ENCODE measurements around the gene PDE4D. TPM values are rescaled to one million over a fixed set of nuclear protein-coding genes. Genes with fewer than 3 reads are reported as not detected.

Gene PDE4D
- total RNA-seq, 4 donors from 2014 or later: 35.0 to 121 (median 63.4) TPM

GRCh38 chr5:59584858-59585846 is 308.4 kb downstream of the PDE4D start:
- peaks cover 0 to 19% (median 0%) of the 10 kb centered on the region in 3 donors for H3K4me1 ChIP-seq
- H3K9me3 ChIP-seq: no peaks in the 10 kb centered on the region
- no peaks in the 10 kb centered on the region for H3K27me3 ChIP-seq
- no peaks in the 10 kb centered on the region for H3K36me3 ChIP-seq
- H3K4me3 ChIP-seq: no peak overlapping the region
- no peak for ATAC-seq
- 81 to 88% methylated on average over 5 to 6 of the region's 6 CpGs for WGBS, 2 donors (ENCODE audit: low coverage in 1 of 2)
- H3K27ac ChIP-seq: no peak overlapping the region
- TF ChIP-seq EP300 (IDR thresholded peaks at IDR 0.05): no peak
- TF ChIP-seq CTCF (IDR thresholded peaks at IDR 0.05): no peak
- TF ChIP-seq POLR2AphosphoS5 (IDR thresholded peaks at IDR 0.05): no peak
- no peak for TF ChIP-seq POLR2A (IDR thresholded peaks at IDR 0.05)

- Histone ChIP-seq H3K27ac (no peak overlapping the region), H3K4me1 (peaks cover 0 to 19% (median 0%) of the 10 kb centered on the region in 3 donors), H3K27me3 (no peaks in the 10 kb centered on the region), H3K36me3 (no peaks in the 10 kb centered on the region), H3K4me3 (no peak overlapping the region), H3K9me3 (no peaks in the 10 kb centered on the region)
- TF ChIP-seq POLR2AphosphoS5 (IDR thresholded peaks at IDR 0.05) (no peak), POLR2A (IDR thresholded peaks at IDR 0.05) (no peak), EP300 (IDR thresholded peaks at IDR 0.05) (no peak), CTCF (IDR thresholded peaks at IDR 0.05) (no peak)
- no peak for ATAC-seq
- 83 to 84% methylated on average over 4 to 8 of the region's 8 CpGs for WGBS, 2 donors (ENCODE audit: low coverage in 1 of 2)
These were observed 309.5 kb downstream of the PDE4D start for GRCh38 chr5:59583810-59584562.

GRCh38 chr5:59583151-59583809 is 310.2 kb downstream of the PDE4D start:
- H3K4me1 ChIP-seq: peaks cover 0 to 15% (median 0%) of the 10 kb centered on the region in 3 donors
- TF ChIP-seq POLR2A (IDR thresholded peaks at IDR 0.05) (no peak), EP300 (IDR thresholded peaks at IDR 0.05) (no peak), POLR2AphosphoS5 (IDR thresholded peaks at IDR 0.05) (no peak), CTCF (IDR thresholded peaks at IDR 0.05) (no peak)
- no peaks in the 10 kb centered on the region for H3K27me3 ChIP-seq
- H3K36me3 ChIP-seq: no peaks in the 10 kb centered on the region
- H3K9me3 ChIP-seq: no peaks in the 10 kb centered on the region
- no peak overlapping the region for H3K4me3 ChIP-seq
- 62 to 87% methylated on average over 2 of the region's 2 CpGs for WGBS, 2 donors (ENCODE audit: low coverage in 1 of 2)
- no peak overlapping the region for H3K27ac ChIP-seq
- ATAC-seq: no peak

- no peaks in the 10 kb centered on the region for H3K36me3 ChIP-seq
- no peak for ATAC-seq
- no peaks in the 10 kb centered on the region for H3K27me3 ChIP-seq
- no peaks in the 10 kb centered on the region for H3K9me3 ChIP-seq
- H3K4me3 ChIP-seq: no peak overlapping the region
- no peak for TF ChIP-seq POLR2A (IDR thresholded peaks at IDR 0.05)
- no peak for TF ChIP-seq POLR2AphosphoS5 (IDR thresholded peaks at IDR 0.05)
- TF ChIP-seq EP300 (IDR thresholded peaks at IDR 0.05): no peak
- no peak for TF ChIP-seq CTCF (IDR thresholded peaks at IDR 0.05)
- H3K27ac ChIP-seq: no peak overlapping the region
- H3K4me1 ChIP-seq: peaks cover 0 to 10% (median 0%) of the 10 kb centered on the region in 3 donors
These were observed 310.8 kb downstream of the PDE4D start for GRCh38 chr5:59582746-59583145.
